NCI-H1048 (cell line): ENCODE measurements around the gene RFK.
"Not testable (repeated sequence)": the region's sequence is repeated elsewhere in the genome, so short reads cannot be mapped to it uniquely, and the experiment has no call there.

Experiments used
- DNase-seq: peaks from one replicate; lab custom pipeline; 2025; lab: John Stamatoyannopoulos, UW

Gene RFK

GRCh38 chr9:76394195-76394959 lies at the start of gene RFK:
TSS of gene RFK (minus strand) at chr9:76394426. CDS start at chr9:76394171, 255 bp downstream.
- peak; percentile 57 for DNase-seq

- DNase-seq, result no peak
Measured at GRCh38 chr9:76443887-76444286, 49.7 kb upstream of the RFK start.

DNA sequence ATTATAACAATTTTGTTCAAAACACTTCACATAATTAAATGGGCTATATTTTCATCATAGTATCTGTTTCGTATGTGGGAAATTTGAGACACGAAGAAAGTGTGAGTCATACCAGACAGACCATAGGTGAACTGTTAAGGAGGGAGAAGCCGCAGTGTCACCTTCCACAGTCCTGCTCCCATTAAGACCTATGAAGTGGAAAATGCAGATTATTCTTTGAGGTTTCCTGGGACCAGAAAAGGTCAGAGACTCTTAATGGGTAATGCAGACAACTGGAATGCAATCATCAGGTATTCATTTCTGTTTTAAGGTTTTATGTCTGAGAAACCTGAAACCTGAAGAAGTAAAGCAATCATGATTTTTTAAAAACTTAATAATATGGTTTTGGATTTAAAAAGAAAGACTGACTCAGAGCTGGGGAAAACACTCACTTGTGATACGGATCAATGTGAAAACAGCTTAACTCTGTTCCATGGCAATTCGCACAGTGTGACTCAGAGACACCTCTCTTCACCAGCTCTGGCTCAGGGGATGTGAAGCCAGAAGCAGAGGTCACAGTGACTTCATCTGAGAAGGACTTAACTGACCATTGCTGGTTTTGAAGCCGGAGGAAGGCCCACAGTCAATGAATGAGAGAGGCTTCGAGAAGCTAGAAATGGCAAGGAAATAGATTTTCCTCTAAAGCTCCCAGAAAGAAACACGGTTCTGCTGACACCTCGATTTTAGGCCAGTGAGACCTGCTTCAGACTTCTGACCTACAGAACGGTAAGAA lies 47.5 kb upstream of the RFK start:
- DNase-seq, result no peak

GRCh38 chr9:76438841-76439588 lies 44.8 kb upstream of the RFK start:
- DNase-seq, result no peak

GRCh38 chr9:76437017-76437699 lies 42.9 kb upstream of the RFK start:
- DNase-seq, result not testable (repeated sequence)

- not testable (repeated sequence) for DNase-seq
Measured at GRCh38 chr9:76434897-76435296, 40.7 kb upstream of the RFK start.

- DNase-seq, result no peak
Measured at GRCh38 chr9:76433836-76434235, 39.6 kb upstream of the RFK start.

GRCh38 chr9:76433406-76433805 lies 39.2 kb upstream of the RFK start:
- DNase-seq, result no peak

DNA sequence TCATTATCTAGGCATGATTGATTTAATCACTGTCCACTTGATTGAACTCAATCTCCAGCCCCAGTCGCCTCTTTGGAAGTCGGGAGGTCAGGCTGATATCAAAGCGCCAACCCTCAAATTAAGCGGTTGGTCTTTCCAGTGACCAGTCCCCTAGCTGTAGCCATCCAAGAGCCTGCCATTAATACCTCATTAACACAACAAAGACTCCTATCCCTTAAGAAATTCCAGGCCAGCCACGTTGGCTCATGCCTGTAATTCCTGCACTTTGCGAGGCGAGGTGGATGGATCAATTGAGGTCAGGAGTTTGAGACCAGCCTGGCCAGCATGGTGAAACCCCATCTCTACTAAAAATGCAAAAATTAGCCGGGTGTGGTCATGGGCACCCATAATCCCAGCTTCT lies 37.4 kb upstream of the RFK start:
- no peak for DNase-seq

DNA sequence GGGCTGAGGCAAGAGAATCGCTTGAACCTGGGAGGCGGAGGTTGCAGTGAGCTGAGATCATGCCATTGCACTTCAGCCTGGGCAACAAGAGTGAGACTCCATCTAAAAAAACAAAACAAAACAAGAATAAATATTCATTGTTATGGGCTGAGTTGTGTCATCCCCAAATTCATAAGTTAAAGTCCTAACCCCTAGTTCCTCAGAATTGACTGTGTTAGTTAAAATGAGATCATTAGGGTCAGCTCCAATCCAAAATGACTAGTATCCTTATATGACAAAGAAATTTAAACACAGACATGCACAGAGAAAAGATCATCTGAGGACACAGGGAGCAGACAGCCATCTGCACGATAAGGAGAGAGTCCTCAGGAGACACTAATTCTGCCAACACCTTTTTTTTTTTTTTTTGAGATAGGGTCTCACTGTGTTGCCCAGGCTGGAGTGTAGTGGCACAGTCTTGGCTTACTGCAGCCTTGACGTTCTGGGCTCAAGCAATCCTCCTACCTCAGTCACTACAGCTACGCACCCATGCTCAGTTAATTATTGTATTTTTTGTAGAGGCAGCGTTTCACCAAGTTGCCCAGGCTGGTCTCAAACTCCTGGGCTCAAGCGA lies 32.7 kb upstream of the RFK start:
- DNase-seq, result no peak

DNA sequence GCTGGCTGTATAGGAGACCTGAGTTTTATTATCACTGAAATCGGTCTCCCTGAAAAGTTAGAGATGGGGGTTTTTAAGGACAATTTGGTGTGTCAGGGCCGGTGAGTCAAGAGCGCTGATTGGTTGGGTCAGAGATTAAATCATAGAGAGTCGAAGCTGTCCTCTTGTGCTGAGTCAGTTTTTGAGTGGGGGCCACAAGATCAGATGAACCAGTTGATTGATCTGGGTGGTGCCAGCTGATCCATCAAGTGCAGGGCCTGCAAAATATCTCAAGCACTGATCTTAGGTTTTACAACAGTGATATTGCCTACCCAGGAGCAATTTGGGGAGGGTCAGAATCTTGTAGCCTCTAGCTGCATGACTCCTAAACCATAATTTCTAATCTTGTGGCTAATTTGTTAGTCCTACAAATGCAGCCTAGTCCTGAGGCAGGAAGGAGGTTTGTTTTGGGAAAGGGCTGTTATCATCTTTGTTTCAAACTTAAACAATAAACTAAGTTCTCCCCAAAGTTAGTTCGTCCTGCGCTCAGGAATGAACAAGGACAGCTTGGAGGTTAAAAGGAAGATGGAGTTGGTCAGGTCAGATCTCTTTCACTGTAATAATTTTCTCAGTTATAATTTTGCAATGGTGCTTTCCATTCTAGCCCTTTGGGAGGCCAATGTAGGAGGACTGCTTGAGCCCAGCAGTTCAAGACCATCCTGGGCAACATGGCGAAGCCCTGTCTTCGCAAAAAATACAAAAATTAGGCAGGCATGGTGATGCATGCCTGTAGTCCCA lies 31.6 kb upstream of the RFK start:
- no peak for DNase-seq

DNA sequence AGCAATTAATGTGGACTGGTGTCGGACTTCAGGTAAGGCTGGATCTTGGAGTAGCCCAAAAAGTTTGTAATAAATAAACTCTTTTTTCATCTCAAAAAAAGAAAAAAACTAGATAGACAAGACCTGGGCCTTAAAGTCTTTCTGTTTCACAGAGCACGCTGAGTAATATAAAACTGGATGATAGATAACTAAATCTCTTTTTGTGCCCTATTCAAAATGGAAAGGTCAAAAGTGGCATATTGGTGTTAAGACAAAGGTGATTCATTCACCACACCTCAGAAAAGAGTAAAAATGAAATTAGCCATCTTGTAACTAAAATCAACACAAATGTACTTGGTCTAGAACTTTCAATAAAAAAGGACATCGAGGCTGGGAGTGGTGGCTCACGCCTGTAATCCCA lies 30.3 kb upstream of the RFK start:
- DNase-seq, result no peak

DNA sequence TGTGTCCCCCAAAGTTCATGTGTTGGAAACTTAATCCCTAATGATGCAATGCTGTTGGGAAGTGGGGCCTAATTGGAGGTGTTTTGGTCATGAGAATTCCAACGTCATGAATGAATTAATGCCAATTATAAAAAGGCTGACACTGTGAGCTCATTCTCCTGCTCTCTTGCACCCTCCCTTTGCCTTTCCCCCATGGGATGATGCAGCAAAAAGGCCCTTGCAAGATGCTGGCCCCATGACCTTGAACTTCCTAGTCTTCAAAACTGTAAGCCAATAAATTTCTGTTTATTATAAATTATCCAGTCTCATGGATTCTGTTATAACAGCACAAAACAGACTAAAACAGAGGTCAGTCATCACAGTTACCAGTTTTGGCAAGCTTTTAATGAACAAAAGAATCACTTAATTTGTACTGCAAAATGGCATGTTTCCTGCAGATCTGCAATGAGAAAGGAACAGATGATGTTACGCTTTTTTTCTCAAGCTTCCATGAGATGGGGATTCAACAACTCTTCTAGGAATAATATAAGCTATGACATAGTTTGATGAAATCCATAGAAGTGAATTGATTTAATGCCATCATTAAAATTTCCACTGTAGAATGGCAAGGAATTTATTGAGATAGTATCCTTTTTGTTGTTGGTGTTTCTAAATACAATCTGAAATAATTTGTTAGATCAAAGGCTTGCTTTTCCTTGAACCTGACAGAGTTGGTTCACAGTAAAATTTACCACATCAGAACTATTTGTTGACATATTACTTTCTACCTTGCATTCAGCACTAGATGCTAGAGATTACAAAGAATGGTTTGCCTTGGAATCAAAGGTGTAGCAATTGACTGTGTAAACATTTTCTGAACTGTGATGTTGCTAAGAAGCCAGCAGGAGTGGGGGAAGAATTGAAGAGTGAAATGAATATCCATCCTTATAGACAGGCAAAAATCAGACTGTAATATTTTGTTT lies 29.3 kb upstream of the RFK start:
- DNase-seq, result no peak

- DNase-seq, result no peak
Measured at GRCh38 chr9:76419782-76420380, 25.7 kb upstream of the RFK start.

GRCh38 chr9:76417394-76417793 lies 23.2 kb upstream of the RFK start:
- no peak for DNase-seq

GRCh38 chr9:76415731-76416130 lies 21.5 kb upstream of the RFK start:
- no peak for DNase-seq

GRCh38 chr9:76415154-76415553 lies 20.9 kb upstream of the RFK start:
- no peak for DNase-seq

DNA sequence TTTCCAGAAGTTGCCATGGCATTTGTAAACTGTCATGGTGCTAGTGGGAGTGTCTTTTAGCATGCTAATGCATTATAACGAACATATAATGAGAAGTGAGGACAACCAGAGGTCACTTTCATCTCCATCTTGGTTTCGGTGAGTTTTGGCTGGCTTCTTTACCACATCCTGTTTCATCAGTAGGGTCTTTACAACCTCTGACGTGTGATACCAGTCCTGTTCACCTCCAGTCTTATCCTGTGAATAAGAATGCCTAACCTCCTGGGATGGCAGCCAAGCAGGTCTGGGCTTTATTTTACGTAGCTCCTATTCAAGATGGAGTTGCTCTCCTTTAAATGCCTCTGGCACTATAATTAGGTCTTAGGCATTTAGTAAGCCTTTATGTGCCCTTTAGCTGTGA lies 20.4 kb upstream of the RFK start:
- no peak for DNase-seq

DNA sequence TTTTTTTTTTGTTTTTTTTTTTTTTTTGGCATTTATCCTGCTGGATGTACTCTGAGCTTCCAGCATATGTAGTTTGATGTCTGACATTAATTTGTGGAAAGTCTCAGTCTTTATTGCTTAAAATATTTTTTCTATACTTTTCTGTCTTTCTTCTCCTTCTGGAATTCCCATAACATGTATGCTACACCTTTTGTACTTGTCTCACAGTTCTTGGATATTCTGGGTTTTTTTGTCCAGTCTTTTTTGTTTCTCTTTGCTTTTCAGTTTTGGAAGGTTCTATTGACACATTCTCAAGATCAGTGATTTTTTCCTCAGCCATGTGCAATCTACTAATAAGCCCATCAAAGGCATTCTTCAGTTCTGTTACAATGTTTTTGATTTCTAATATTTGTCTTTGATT lies 19.4 kb upstream of the RFK start:
- no peak for DNase-seq
